HG03354 (cell line): Measurements from ENCODE around the gene TMEM108.

ENCODE experiments used
- ATAC-seq: cut with Tn5 transposase; IDR thresholded peaks from one replicate; pipeline ENCODE4 v1.9.1; 2021; ENCODE audit warnings: mild to moderate bottlenecking; ENCODE audit not compliant: unreplicated experiment, poor library complexity, severe bottlenecking

Gene TMEM108

DNA sequence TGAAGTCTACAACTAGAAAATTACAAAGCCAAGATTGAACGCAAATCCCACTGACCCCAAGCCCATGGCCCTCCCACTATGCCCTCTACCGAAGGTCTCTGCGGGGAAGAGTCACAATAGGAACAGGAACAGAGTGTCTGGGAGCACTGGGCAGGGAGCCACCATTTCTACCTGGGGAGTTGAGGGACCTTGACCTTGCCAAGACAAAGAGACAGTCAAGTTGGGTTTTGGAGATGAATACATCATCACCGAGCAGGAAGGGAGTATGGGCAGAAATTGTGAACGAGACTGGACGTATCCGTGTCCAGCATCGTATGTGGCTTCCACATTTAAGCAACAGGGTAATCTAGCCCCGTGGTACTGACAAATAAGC is 330.9 kb downstream of the TMEM108 start:
- ATAC-seq, result no peak

DNA sequence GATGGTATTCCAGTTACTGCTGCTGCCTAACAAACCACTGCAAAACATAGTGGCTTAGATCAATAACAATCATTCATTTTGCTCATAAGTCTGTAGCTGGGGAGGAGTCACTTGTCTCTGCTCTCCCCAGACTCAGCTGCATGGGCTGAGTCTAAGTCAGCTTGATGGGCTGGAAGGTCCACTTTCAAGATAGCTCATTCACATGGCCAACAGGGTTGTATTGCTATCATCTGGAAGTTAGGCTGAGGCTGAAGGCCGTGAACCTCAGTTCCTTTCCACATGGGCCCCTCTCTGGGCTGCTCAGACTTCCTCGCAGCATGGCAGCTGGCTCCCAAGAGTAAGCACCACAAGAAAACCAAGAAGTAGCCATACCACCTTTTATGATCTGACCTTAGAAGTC is 333.0 kb downstream of the TMEM108 start:
- no peak for ATAC-seq

DNA sequence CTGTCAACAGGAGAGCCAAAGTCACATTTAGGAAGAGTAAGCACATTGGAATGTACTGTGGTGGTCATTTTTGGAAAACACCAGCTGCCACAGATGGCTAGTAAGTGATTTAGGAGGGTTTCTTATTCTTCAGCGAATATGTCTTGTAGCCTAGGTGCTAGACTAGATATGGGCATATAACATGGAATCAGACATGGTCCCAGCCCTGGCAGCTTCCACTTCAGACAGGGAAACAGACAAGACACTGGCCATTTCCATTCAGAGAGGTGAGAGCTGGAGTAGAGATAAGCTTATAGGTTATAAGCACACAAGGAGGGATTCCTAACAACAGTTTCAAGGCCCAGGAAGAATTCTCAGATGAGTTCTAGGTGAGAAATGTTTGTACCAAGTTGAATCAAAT is 333.5 kb downstream of the TMEM108 start:
- ATAC-seq, result no peak

DNA sequence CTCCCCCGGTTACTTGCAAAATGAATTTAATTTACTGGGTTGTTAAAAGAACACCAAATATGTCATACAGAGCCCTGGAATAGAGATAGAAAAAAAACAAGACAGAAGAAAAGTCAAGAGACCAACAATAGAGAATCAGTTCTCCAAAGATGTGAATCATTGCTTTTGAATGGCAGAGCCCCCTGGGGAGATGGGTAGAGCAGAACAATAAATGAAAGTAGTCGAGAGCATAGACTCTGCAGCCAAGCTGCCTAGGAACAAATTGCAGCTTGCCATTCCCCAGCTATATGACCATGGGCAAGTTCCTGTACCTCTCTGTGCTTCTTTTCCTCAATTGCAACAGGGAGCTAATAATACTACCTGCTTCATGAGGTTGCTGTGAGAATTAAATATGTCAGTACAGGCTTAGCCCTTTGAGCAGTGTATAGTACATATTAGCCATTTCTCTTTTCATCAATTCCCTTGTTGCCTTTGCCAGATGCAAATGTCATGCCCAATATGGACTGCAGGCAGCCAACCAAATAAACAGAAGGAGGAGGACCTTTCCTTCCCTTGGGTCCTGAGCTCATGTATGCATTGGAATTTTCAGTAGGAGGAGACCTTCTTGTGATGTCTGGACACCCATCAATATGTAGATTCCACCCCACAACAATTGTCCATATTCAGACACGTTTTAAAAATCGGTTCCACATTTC is 336.7 kb downstream of the TMEM108 start:
- ATAC-seq, result no peak

DNA sequence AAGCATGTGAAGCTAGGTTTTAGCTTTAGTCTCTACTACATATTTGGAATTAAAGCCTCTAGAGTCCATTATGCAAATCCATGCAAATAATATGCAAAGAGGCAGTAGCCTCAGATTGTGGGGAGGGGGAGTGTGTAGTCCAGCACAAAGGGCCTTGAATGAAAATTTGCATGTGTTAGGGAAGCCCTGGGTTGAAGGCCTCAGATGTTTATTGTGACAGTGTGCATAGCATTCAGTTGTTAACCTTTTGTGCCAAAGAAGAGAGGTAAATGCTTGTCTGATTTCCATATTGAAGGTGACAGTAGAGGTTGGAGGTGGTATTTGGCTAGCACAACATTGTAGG is 337.2 kb downstream of the TMEM108 start:
- ATAC-seq, result no peak

DNA sequence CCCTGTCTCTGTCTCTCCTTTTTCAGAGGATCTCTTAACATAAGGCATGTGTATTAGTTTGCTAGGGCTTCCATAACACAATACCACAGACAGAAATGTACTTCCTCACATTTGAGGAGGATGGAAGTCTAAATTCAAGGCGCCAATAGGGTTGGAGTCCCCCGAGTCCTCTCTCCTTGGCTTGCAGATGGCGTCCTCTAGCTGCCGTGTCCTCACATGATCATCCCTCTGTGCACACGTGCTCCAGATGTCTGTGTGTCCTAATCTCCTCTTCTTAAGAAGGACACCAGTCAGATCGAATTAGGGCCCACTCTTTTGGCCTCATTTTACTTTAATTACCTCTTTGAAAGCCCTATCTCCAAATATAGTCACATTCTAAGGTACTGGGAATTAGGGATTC is 338.6 kb downstream of the TMEM108 start:
- ATAC-seq, result no peak

DNA sequence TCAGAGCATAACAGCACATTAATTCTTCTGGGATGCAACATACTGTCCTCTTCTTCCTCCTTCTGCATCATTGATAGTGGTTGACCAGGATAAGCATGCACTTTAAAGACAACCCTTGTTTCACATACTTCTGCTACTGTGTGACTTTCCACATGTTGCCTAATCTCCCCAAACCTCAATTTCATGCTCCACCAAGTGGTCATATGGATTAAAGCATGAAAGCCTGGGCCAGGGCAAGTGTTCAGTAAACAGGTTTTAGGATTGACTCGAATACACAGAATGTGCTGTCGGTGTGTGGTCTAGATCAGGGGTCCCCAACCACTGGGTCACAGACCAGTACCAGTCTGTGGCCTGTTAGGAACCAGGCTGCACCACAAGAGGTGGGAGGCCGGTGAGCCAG is 339.2 kb downstream of the TMEM108 start:
- no peak for ATAC-seq

DNA sequence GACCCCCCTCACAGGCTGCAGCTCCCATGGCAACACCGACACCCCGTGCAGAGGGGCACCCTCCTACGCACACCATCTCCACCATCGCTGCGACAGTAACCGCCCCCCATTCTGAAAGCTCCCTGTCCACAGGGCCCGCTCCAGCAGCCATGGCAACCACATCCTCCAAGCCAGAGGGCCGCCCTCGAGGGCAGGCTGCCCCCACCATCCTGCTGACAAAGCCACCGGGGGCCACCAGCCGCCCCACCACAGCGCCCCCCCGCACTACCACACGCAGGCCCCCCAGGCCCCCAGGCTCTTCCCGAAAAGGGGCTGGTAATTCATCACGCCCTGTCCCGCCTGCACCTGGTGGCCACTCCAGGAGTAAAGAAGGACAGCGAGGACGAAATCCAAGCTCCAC is 341.7 kb downstream of the TMEM108 start:
- no peak for ATAC-seq

DNA sequence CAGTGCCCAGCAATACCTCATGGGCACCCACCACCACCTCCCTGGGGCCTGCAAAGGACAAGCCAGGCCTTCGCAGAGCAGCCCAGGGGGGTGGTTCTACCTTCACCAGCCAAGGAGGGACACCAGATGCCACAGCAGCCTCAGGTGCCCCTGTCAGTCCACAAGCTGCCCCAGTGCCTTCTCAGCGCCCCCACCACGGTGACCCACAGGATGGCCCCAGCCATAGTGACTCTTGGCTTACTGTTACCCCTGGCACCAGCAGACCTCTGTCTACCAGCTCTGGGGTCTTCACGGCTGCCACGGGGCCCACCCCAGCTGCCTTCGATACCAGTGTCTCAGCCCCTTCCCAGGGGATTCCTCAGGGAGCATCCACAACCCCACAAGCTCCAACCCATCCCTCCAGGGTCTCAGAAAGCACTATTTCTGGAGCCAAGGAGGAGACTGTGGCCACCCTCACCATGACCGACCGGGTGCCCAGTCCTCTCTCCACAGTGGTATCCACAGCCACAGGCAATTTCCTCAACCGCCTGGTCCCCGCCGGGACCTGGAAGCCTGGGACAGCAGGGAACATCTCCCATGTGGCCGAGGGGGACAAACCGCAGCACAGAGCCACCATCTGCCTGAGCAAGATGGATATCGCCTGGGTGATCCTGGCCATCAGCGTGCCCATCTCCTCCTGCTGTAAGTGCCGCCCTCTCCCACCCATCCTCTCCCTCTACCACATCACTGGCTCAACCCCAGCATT is 342.5 kb downstream of the TMEM108 start:
- no peak for ATAC-seq

DNA sequence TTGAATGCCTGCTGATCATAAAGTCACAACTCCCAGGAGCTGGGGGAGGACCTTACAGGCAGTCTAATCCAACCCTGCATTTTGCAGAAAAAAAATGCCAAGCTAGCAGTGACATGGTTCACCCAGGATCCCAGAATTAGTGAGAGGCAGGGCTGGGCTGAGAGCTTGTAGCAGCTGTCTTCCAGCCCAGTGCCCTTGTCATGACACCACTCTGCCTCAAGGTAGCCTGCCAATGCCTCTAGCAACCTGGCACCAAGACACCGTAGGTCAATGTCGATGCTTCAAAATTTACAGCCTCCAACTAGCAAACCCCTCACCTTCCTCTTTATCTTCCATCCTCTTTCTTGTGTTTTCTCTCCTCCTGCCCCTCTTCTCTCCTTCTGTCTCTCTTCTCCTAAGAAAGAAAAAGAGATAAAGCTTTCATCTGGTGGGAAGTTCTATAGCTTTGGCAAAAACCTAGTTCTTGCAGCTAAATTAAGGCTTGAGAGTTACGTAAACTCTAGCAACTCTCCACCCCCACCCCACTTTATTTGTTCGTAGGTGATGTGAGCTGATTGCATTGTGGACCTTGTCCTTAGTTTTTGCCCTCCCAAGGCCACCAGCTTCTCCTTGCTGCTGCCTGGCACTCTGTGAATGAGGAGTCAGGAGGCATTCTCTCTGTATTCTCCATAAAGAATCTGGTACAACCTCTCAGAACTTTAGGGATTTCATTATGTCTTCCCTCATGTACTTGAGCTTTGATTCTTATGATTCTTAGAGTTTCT is 343.3 kb downstream of the TMEM108 start:
- ATAC-seq, result no peak

DNA sequence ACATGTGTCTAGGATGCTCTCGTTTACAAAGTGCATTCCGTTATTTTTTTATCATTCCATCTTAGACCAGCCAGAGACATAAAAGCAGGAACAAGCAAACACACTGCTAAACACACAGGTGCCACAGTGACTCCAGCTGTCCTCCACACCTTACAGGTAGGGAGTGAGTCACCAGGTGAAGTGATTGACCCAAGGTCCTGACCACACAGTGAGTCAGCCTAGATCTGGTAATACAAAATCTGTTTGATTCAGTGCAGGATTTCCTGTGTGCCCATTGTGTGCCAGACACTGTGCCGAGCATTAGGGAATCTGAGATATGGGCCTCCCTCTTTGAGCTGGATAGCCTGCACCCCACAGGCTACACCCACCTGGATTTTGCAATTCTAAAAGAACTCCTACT is 345.0 kb downstream of the TMEM108 start:
- no peak for ATAC-seq

DNA sequence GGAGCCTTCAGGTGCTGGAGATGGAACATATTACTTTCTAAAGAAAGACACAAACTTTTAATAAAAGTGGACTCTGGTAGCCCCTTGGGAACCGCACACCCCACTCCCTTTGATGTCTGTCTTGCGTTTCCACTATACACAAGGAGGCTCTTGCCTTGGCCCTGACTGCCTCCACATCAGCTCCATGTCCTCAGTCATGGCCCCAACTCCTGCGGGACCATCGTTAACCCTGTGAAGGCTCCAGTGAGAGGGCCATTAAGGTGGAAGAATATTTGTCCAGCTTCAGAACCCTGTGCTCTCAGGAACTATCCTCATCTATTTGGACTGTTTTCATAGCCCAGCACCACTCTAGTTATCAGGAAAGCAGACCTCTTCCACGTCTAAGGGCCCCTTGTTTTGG is 345.6 kb downstream of the TMEM108 start:
- ATAC-seq, result no peak

DNA sequence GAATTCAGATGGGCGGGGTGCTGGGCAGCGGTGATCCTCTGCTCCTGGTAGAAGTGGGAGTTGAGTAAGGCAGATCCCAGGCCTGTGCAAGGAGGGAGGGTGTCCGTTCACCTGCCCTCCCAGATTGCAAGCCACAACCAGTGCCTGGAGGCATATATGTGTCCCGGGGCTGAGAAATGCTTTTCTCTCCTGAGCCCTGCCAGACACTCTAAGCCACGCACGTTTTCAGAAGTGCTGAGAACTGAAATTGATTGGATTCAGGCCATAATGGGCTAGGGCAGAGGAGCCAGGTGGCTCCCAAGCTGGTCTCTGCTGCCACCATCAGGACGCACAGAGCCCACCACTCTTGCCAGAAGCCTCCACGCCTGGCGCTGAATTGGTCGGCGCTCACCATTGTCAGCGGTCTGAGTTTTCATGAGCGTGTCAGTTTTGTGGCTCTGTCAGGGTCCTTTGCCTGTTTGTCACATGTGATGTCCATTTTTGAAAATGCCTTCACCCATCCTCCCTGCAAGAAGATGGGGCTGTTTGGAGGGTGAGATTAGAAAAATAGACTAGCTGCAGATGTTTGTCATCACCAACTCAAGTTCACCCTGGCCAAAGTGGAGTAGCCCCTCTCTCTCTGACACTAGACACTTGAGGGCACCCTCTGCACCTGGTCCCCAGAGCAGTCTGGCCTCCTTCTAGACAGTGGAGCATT is 346.3 kb downstream of the TMEM108 start:
- ATAC-seq, result peak; percentile 91

DNA sequence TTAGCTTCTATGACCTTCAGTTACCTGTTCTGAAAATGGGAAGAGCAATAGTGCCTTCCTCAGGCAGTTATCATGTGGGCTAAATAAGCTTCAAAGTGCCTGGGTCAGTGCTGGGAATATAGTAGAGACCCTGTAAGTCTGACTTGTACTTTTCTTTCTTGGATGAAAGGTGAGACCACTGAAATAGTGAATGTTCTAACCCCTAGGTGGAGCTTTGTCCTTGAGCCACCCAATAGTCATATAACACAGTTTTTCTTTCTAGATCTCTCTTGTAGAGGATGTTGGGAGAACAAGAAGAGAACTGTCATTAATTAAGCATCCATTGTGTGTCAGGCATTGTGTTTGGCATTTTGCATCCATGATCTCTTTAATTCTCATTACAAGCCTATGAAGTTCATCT is 348.7 kb downstream of the TMEM108 start:
- no peak for ATAC-seq

DNA sequence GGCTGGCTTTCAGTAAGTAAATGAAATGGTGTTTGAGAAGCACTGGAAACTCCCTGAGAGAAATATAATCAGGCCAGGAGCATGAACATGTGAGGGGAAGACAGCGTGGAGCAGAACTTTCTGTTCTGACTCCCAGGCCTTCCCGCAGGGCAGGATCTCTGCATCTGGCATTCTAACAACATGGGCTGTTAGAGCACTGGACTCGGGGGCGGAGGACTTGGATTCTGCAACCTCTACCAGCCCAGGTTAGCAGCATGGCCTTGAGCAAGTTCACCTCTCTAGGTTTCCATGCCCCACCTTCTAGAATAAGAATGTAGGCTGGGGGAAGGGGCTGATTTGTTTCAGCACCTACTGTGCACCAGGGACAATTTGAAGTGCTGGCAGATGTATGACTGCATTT is 349.1 kb downstream of the TMEM108 start:
- ATAC-seq, result no peak

DNA sequence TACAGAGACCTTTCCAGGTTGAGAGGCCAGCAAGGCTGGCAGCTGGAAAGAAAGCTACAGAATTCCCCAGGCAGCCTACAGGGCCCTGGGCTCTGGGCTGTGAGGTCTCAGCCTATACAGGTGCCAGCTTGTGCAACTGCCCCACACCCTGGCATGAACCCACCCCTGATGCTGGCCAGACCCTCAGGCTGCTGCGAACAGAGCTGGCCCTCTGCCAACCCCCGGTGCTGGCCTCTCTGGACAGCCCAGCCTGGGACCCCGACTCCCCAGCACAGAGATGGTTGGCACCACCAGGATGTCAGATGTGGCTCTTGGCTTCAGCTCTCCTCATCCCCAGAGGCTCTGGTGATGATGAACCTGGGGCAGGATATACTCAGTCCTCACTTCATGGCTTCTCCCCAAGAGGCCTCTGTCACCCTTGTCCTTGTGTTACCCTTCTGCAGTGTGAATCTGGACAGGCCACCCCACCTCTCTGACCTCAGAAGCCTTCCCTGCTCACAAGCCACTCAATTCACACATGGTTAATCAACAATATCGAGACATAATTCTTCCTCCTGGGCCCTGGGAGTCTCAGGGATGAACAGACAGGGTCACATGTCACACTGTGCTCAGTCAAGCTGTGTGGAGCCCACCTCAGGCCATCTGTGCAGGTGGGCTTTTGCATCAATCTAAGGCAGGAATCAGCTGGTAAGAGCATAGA is 350.7 kb downstream of the TMEM108 start:
- ATAC-seq, result no peak

DNA sequence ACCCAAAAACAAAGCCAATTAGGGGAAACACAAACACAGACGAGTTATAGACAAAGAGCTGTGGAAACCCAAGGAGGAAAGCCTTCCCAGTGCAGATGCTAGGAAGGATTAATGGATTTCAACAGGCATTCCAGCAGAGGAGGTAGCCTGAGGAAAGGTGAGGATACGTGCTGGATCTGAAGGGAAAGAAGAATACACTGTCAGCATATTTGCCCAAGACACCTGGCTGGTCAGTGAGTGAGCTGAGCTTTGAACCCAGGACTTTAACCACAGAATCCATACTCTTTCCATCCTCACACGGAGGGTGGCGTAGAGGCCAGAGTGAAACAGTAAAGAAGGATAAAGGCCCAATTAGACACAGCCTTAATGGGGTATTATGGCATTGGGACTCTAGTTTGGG is 352.5 kb downstream of the TMEM108 start:
- no peak for ATAC-seq

DNA sequence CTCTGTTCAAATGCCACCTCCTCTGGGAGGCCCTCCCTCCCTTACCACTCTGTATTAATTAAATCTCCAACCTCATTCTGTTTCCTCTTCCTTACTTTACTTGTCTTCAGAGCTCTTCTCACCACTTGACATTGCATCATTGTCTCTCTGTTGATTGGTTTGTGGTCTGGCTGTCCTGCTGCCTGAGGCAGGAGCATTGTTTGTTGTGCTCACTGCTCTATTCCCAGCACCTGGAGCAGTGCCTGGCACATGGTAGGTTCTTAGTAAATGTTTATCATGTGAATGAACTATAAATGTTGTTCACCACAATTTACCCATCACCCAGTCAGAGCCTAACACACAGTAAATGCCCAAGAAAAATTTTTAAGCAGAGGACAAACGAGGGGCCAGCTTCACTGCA is 355.0 kb downstream of the TMEM108 start:
- ATAC-seq, result no peak

DNA sequence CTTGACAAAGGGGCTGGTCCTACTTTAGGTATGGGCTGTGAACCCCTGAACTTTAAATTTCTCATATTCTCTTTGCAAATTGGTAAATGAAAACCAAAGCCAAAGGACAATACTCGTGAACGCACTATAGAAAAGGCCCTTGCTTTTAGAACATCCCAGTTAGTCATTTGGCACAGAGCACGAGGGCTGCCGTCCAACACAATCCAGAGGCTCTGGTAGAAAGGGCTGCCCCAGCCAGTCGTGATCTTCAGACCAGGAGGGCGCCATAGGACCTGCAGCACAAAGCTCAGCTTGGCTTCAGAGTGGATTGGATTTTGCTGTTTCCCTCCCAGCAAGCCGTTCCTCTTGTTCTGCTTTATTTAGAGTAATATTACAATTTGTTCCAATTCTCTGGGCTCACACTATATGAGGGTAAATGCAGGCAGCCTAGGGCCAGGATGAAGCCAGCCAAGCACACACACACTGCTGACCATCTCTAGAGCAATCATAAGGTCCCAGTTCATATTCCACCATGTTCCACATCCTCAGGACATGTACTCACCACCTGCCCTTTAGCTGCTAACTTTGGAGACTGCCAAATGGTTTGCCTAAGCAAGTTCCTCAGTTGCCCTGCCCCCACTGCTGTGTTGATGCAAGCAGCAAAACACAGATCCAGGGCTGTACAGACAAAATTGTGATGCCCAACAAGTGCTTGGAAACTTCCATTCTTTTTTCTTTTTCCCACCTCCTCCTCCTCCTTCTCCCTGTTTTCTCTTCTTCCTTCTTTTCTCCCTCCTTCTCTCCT is 355.7 kb downstream of the TMEM108 start:
- ATAC-seq, result no peak
